ENCODE results near the gene FNDC3B. TPM values are rescaled to one million over a fixed set of nuclear protein-coding genes. Genes with fewer than 3 reads are reported as not detected.

Gene FNDC3B
- total RNA-seq, 1 experiment from 2014 or later, result 48.6 TPM

- Histone ChIP-seq H3K36me3 (ENCODE audit: low read depth, low read length) (peaks cover 23% of the 10 kb centered on the region), H3K27ac (ENCODE audit: low read length) (no peak overlapping the region), H2AFZ (ENCODE audit: low read length) (no peak overlapping the region), H3K4me1 (ENCODE audit: insufficient read depth, low read length) (peaks cover 26% of the 10 kb centered on the region), H3K27me3 (ENCODE audit: low read length) (no peaks in the 10 kb centered on the region), H4K20me1 (ENCODE audit: low read length) (no peaks in the 10 kb centered on the region), H3K9me2 (replicated peaks; ENCODE audit: low read length) (no peaks in the 10 kb centered on the region), H3K4me2 (ENCODE audit: low read length) (no peak overlapping the region), H3K9me3 (ENCODE audit: low read length) (no peaks in the 10 kb centered on the region), H3K79me2 (ENCODE audit: low read length) (no peaks in the 10 kb centered on the region), H3F3A (ENCODE audit: low read length, unreplicated experiment) (no peaks in the 10 kb centered on the region), H3K9ac (ENCODE audit: low read length) (no peak overlapping the region), H3K4me3 (ENCODE audit: low read length) (no peak overlapping the region)
- POLR2A ChIA-PET (ENCODE audit: unreplicated experiment), result interaction anchor here (0.6 to 0.8 kb wide), 2 partner anchors 16 to 20 kb away, joined by 3 to 5 read pairs; no protein-coding TSS in a partner anchor
- BruUV-seq (replicated peaks), result no TSS peak
- CTCF ChIA-PET, result no interaction called here
- peak; percentile 53 for ATAC-seq
- DNase-seq, result no peak
- intact Hi-C loops (cut with micrococcal nuclease), result loop anchor here (10.0 kb wide), 2 partner anchors 95 to 335 kb away; no protein-coding TSS in a partner anchor
- TF ChIP-seq, protein P1, sequence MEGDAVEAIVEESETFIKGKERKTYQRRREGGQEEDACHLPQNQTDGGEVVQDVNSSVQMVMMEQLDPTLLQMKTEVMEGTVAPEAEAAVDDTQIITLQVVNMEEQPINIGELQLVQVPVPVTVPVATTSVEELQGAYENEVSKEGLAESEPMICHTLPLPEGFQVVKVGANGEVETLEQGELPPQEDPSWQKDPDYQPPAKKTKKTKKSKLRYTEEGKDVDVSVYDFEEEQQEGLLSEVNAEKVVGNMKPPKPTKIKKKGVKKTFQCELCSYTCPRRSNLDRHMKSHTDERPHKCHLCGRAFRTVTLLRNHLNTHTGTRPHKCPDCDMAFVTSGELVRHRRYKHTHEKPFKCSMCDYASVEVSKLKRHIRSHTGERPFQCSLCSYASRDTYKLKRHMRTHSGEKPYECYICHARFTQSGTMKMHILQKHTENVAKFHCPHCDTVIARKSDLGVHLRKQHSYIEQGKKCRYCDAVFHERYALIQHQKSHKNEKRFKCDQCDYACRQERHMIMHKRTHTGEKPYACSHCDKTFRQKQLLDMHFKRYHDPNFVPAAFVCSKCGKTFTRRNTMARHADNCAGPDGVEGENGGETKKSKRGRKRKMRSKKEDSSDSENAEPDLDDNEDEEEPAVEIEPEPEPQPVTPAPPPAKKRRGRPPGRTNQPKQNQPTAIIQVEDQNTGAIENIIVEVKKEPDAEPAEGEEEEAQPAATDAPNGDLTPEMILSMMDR (conservative IDR thresholded peaks at IDR 0.05; ENCODE audit: low read depth, low read length), result no peak
- TF ChIP-seq EZH2 (IDR thresholded peaks at IDR 0.05; ENCODE audit: low read length, unreplicated experiment) (no peak), EZH2phosphoT487 (IDR thresholded peaks at IDR 0.05; ENCODE audit: borderline replicate concordance, low read length) (no peak)
These were observed 260.8 kb downstream of the FNDC3B start for GRCh38 chr3:172300187-172300586.

- Histone ChIP-seq H3K27ac (ENCODE audit: low read length) (no peak overlapping the region), H3K4me2 (ENCODE audit: low read length) (no peak overlapping the region), H4K20me1 (ENCODE audit: low read length) (no peaks in the 10 kb centered on the region), H3K36me3 (ENCODE audit: low read depth, low read length) (peaks cover 22% of the 10 kb centered on the region), H3K9ac (ENCODE audit: low read length) (no peak overlapping the region), H3K27me3 (ENCODE audit: low read length) (no peaks in the 10 kb centered on the region), H2AFZ (ENCODE audit: low read length) (no peak overlapping the region), H3K4me3 (ENCODE audit: low read length) (no peak overlapping the region), H3K4me1 (ENCODE audit: insufficient read depth, low read length) (peaks cover 33% of the 10 kb centered on the region), H3K9me3 (ENCODE audit: low read length) (no peaks in the 10 kb centered on the region), H3K79me2 (ENCODE audit: low read length) (no peaks in the 10 kb centered on the region), H3F3A (ENCODE audit: low read length, unreplicated experiment) (no peaks in the 10 kb centered on the region), H3K9me2 (replicated peaks; ENCODE audit: low read length) (no peaks in the 10 kb centered on the region)
- DNase-seq (no peak), ATAC-seq (no peak)
- POLR2A ChIA-PET (ENCODE audit: unreplicated experiment), result interaction anchor here (0.8 kb wide), 1 partner anchor 15 kb away, joined by 5 read pairs; no protein-coding TSS in a partner anchor
- CTCF ChIA-PET, result no interaction called here
- intact Hi-C loops (cut with micrococcal nuclease), result loop anchor here (10.0 kb wide), 2 partner anchors 96 to 336 kb away; no protein-coding TSS in a partner anchor
- TF ChIP-seq, protein P1 (conservative IDR thresholded peaks at IDR 0.05; ENCODE audit: low read depth, low read length), result no peak
- TF ChIP-seq EZH2phosphoT487 (IDR thresholded peaks at IDR 0.05; ENCODE audit: borderline replicate concordance, low read length) (no peak), EZH2 (IDR thresholded peaks at IDR 0.05; ENCODE audit: low read length, unreplicated experiment) (no peak)
- BruUV-seq (replicated peaks), result no TSS peak
These were observed 261.5 kb downstream of the FNDC3B start for GRCh38 chr3:172300862-172301261.

DNA sequence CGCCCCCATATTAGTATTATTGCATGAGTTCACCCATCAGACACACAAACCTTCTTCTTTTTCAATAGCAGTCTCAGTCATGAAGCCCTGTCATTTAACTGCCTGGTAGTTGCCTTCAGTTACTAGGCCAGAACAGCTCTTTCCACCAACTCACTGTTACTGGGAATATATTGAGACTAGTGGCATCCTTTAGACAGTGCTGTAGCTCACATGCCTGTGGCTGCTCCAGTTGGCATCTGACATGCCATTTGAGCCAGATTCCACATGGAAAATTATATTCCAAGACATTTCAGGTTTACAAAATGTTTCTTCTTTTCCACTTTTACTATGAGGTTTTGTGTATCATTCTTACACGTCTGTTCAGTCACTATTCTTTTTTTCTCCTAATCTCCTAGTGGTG lies 262.8 kb downstream of the FNDC3B start:
- POLR2A ChIA-PET (ENCODE audit: unreplicated experiment), result no interaction called here
- no peak overlapping the region for H3K4me3 ChIP-seq (ENCODE audit: low read length)
- no peak for ATAC-seq

More for the DNA sequence above, 262.8 kb downstream of the FNDC3B start:
- no peaks in the 10 kb centered on the region for H3K9me3 ChIP-seq (ENCODE audit: low read length)
- H3K9me2 ChIP-seq (replicated peaks; ENCODE audit: low read length), result no peaks in the 10 kb centered on the region
- H3F3A ChIP-seq (ENCODE audit: low read length, unreplicated experiment), result no peaks in the 10 kb centered on the region
- peaks cover 24% of the 10 kb centered on the region for H3K36me3 ChIP-seq (ENCODE audit: low read depth, low read length)
- H3K9ac ChIP-seq (ENCODE audit: low read length), result no peak overlapping the region
- peaks cover 46% of the 10 kb centered on the region for H3K4me1 ChIP-seq (ENCODE audit: insufficient read depth, low read length)
- DNase-seq, result no peak
- TF ChIP-seq EZH2 (IDR thresholded peaks at IDR 0.05; ENCODE audit: low read length, unreplicated experiment), result no peak
- no peak for TF ChIP-seq EZH2phosphoT487 (IDR thresholded peaks at IDR 0.05; ENCODE audit: borderline replicate concordance, low read length)
- TF ChIP-seq, protein P1 (conservative IDR thresholded peaks at IDR 0.05; ENCODE audit: low read depth, low read length), result no peak
- no peak overlapping the region for H3K27ac ChIP-seq (ENCODE audit: low read length)
- no peaks in the 10 kb centered on the region for H4K20me1 ChIP-seq (ENCODE audit: low read length)
- CTCF ChIA-PET, result no interaction called here
- H3K27me3 ChIP-seq (ENCODE audit: low read length), result no peaks in the 10 kb centered on the region
- intact Hi-C loops (cut with micrococcal nuclease), result loop anchor here (10.0 kb wide), 2 partner anchors 97 to 337 kb away; no protein-coding TSS in a partner anchor
- no TSS peak for BruUV-seq (replicated peaks)
- H2AFZ ChIP-seq (ENCODE audit: low read length), result no peak overlapping the region
- H3K79me2 ChIP-seq (ENCODE audit: low read length), result no peaks in the 10 kb centered on the region
- no peak overlapping the region for H3K4me2 ChIP-seq (ENCODE audit: low read length)
